ENCODE data around the gene TBC1D7. TPM values are rescaled to one million over a fixed set of nuclear protein-coding genes. Genes with fewer than 3 reads are reported as not detected.

The TBC1D7 gene
- total RNA-seq, 1 donor from 2014 or later, result 29.3 TPM

DNA sequence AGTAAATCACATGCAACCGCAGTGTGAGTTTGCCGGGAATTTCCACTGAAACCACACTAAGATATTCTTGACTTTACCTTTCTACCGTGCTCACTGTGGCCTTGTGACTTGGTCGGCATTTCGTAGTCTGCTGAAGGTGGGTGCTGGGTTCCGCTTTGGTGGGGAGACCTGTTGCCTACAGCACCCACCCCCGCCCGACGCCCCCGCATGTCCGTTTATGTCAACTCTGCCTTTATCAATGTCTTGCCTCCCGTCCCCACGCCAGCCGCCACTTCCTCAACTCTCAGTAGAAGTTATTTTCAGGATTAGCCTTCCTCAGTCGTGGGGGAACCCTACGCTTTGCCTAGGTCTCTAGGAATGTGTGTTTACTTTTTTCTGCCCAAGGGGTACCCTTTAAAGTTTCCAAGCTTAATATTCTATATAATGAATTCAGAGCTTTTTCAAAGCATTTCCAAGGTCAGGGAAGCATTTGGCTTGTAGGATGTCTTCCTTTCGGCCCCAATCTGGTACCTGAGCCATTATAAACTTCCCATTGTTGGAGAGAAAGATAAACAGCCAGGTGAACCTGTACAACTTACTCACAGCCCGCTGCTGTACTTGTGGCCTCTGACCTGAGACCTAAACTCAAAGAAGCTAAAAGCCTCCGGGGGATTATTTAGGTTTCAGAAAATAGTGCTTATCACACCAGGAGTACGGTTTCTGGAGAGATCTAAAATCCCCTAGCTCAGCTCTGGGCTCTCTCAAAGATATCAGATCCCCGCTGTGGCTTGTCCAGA is 54.2 kb downstream of the TBC1D7 start:
- TF ChIP-seq, protein P1, sequence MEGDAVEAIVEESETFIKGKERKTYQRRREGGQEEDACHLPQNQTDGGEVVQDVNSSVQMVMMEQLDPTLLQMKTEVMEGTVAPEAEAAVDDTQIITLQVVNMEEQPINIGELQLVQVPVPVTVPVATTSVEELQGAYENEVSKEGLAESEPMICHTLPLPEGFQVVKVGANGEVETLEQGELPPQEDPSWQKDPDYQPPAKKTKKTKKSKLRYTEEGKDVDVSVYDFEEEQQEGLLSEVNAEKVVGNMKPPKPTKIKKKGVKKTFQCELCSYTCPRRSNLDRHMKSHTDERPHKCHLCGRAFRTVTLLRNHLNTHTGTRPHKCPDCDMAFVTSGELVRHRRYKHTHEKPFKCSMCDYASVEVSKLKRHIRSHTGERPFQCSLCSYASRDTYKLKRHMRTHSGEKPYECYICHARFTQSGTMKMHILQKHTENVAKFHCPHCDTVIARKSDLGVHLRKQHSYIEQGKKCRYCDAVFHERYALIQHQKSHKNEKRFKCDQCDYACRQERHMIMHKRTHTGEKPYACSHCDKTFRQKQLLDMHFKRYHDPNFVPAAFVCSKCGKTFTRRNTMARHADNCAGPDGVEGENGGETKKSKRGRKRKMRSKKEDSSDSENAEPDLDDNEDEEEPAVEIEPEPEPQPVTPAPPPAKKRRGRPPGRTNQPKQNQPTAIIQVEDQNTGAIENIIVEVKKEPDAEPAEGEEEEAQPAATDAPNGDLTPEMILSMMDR (IDR thresholded peaks at IDR 0.05; ENCODE audit: insufficient read depth, low read length, poor library complexity, severe bottlenecking), result no peak
- H3K36me3 ChIP-seq (ENCODE audit: control insufficient read depth, insufficient read depth, low read length), result no peaks in the 10 kb centered on the region
- H3K27me3 ChIP-seq (ENCODE audit: control insufficient read depth, insufficient read depth, low read length), result no peaks in the 10 kb centered on the region
- DNase-seq (ENCODE audit: low read depth), result no peak
- no peak overlapping the region for H3K4me3 ChIP-seq (ENCODE audit: low read depth, low read length)

GRCh38 chr6:13273202-13273930 is 55.0 kb downstream of the TBC1D7 start:
- no peak overlapping the region for H3K4me3 ChIP-seq (ENCODE audit: low read depth, low read length)
- no peaks in the 10 kb centered on the region for H3K27me3 ChIP-seq (ENCODE audit: control insufficient read depth, insufficient read depth, low read length)
- TF ChIP-seq, protein P1 (IDR thresholded peaks at IDR 0.05; ENCODE audit: insufficient read depth, low read length, poor library complexity, severe bottlenecking), result no peak
- no peak for DNase-seq (ENCODE audit: low read depth)
- H3K36me3 ChIP-seq (ENCODE audit: control insufficient read depth, insufficient read depth, low read length), result no peaks in the 10 kb centered on the region

- Histone ChIP-seq H3K4me3 (ENCODE audit: low read depth, low read length) (no peak overlapping the region), H3K27me3 (ENCODE audit: control insufficient read depth, insufficient read depth, low read length) (no peaks in the 10 kb centered on the region), H3K36me3 (ENCODE audit: control insufficient read depth, insufficient read depth, low read length) (no peaks in the 10 kb centered on the region)
- peak; percentile 83 for DNase-seq (ENCODE audit: low read depth)
- TF ChIP-seq, protein P1 (IDR thresholded peaks at IDR 0.05; ENCODE audit: insufficient read depth, low read length, poor library complexity, severe bottlenecking), result no peak
Observed at GRCh38 chr6:13272131-13273046, 55.9 kb downstream of the TBC1D7 start.

DNA sequence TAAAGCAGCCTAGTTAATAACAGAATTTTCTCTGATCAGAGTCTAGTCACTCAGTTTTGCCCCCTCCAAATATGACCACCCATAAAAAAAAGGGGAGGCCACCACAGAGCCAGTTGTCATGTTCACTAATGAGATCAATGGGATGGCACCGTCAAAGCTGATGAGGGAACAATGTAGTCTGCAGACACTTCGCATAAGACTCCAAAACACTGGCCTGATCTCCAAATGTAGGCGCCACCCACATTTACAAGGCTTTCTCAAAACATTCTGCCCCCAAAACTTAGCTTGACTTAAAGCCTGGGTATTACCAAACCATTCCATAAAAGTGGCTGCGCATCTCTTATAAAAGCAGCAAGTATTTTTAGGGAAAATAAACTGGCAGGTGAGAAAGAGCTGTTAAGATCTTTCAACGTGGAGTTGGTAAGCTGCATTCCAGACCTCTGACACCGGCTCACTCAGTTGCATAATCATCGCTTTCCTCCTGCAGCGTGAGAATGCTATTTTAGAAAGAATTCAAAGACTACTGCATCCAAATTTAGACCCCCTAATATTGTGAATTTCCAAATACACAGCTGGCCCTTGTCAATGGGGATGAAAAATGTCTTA is 59.3 kb downstream of the TBC1D7 start:
- no peak overlapping the region for H3K4me3 ChIP-seq (ENCODE audit: low read depth, low read length)
- TF ChIP-seq, protein P1 (IDR thresholded peaks at IDR 0.05; ENCODE audit: insufficient read depth, low read length, poor library complexity, severe bottlenecking), result no peak
- DNase-seq (ENCODE audit: low read depth), result no peak
- no peaks in the 10 kb centered on the region for H3K27me3 ChIP-seq (ENCODE audit: control insufficient read depth, insufficient read depth, low read length)
- no peaks in the 10 kb centered on the region for H3K36me3 ChIP-seq (ENCODE audit: control insufficient read depth, insufficient read depth, low read length)

GRCh38 chr6:13267142-13267651 is 61.1 kb downstream of the TBC1D7 start:
- TF ChIP-seq, protein P1 (IDR thresholded peaks at IDR 0.05; ENCODE audit: insufficient read depth, low read length, poor library complexity, severe bottlenecking), result no peak
- no peak overlapping the region for H3K4me3 ChIP-seq (ENCODE audit: low read depth, low read length)
- DNase-seq (ENCODE audit: low read depth), result peak; percentile 71
- no peaks in the 10 kb centered on the region for H3K36me3 ChIP-seq (ENCODE audit: control insufficient read depth, insufficient read depth, low read length)
- H3K27me3 ChIP-seq (ENCODE audit: control insufficient read depth, insufficient read depth, low read length), result no peaks in the 10 kb centered on the region
